Measurements from ENCODE around the gene FLNB. TPM values are rescaled to one million over a fixed set of nuclear protein-coding genes. Genes with fewer than 3 reads are reported as not detected.
A peak's percentile ranks its signal among the peaks of the same experiment; 100 is the strongest.

The FLNB gene
- total RNA-seq, 2 experiments from 2014 or later = 39.7 to 42.1 TPM

DNA sequence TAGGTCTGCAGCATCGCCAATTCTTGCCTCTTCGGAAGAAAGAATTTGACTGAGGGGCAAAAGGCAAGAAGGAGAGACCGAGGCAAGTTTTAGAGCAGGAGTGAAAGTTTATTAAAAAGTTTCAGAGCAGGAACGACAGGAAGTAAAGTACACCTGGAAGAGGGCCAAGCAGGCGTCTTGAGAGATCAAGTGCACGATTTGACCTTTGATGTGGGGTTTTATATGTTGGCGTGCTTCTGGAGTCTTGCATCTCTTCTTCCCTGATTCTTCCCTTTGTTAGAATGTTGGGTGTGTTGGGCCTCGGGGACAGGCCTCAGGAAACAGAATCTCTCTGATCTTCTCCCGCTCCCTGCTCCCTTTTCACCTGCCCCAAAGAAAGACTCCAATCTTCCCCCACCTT lies 40.6 kb upstream of the FLNB start:
- no peak overlapping the region for H3K4me3 ChIP-seq (ENCODE audit: low read length)
- CTCF ChIA-PET = no interaction called here
- ATAC-seq (ENCODE audit: poor library complexity) (no peak), DNase-seq (peak in 11 of 14 experiments; percentile 1 to 65 (median 20))
- Mint-ChIP-seq H3K27ac (no peak overlapping the region), H3K4me3 (no peak overlapping the region), H3K4me1 (ENCODE audit: low read depth) (peaks cover 24% of the 10 kb centered on the region), H3K27me3 (no peaks in the 10 kb centered on the region), H3K36me3 (ENCODE audit: low read depth) (no peaks in the 10 kb centered on the region), H3K9me3 (peaks cover 6% of the 10 kb centered on the region)
- intact Hi-C loops (cut with DNase I, micrococcal nuclease) = no loop called here
- H3K4me1 ChIP-seq (ENCODE audit: insufficient read depth, low read length) = peaks cover 21% of the 10 kb centered on the region
- TF ChIP-seq, protein P1, sequence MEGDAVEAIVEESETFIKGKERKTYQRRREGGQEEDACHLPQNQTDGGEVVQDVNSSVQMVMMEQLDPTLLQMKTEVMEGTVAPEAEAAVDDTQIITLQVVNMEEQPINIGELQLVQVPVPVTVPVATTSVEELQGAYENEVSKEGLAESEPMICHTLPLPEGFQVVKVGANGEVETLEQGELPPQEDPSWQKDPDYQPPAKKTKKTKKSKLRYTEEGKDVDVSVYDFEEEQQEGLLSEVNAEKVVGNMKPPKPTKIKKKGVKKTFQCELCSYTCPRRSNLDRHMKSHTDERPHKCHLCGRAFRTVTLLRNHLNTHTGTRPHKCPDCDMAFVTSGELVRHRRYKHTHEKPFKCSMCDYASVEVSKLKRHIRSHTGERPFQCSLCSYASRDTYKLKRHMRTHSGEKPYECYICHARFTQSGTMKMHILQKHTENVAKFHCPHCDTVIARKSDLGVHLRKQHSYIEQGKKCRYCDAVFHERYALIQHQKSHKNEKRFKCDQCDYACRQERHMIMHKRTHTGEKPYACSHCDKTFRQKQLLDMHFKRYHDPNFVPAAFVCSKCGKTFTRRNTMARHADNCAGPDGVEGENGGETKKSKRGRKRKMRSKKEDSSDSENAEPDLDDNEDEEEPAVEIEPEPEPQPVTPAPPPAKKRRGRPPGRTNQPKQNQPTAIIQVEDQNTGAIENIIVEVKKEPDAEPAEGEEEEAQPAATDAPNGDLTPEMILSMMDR (IDR thresholded peaks at IDR 0.05) = no peak
- H3K27me3 ChIP-seq (ENCODE audit: control insufficient read depth in 1 of 2, insufficient read depth in 2 of 2, low read length in 2 of 2) = no peaks in the 10 kb centered on the region
- no peak overlapping the region for H3K27ac ChIP-seq (ENCODE audit: low read depth in 1 of 2, low read length in 2 of 2)
- peaks cover 0 to 13% of the 10 kb centered on the region in 2 experiments for H3K9me3 ChIP-seq (ENCODE audit: control insufficient read depth in 1 of 2, insufficient read depth in 1 of 2, low read length in 2 of 2)
- H3K36me3 ChIP-seq (ENCODE audit: insufficient read depth, low read length) = no peaks in the 10 kb centered on the region
- POLR2A ChIA-PET = no interaction called here

DNA sequence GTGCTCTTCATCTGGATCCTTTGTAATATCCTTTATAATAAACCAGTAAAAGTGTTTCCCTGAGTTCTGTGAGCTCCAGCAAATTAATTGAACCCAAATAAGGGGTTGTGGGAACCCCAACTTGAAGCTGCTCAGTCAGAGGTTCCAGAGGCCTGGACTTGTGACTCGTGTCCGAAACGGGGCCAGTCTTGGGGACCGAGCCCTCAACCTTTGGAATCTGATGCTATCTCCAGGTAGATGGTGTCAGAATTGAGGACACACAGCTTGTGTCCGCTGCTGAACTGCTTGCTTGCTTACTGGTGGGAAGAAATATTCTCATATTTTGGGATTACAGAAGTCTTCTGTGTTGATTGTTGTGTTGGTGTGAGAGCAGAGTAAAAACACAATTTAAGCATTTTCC lies 39.7 kb upstream of the FLNB start:
- H3K27ac ChIP-seq (ENCODE audit: low read depth in 1 of 2, low read length in 2 of 2) = no peak overlapping the region
- TF ChIP-seq, protein P1 (IDR thresholded peaks at IDR 0.05) = no peak
- Mint-ChIP-seq H3K4me1 (ENCODE audit: low read depth) (peaks cover 24% of the 10 kb centered on the region), H3K27ac (no peak overlapping the region), H3K36me3 (ENCODE audit: low read depth) (no peaks in the 10 kb centered on the region), H3K27me3 (no peaks in the 10 kb centered on the region), H3K4me3 (no peak overlapping the region), H3K9me3 (peaks cover 6% of the 10 kb centered on the region)
- H3K4me1 ChIP-seq (ENCODE audit: insufficient read depth, low read length) = peaks cover 21% of the 10 kb centered on the region
- intact Hi-C loops (cut with DNase I, micrococcal nuclease) = no loop called here
- POLR2A ChIA-PET = interaction anchor here (0.6 kb wide), 1 partner anchor 103 kb away, joined by 3 read pairs; no protein-coding TSS in a partner anchor
- H3K9me3 ChIP-seq (ENCODE audit: control insufficient read depth in 1 of 2, insufficient read depth in 1 of 2, low read length in 2 of 2) = peaks cover 0 to 13% of the 10 kb centered on the region in 2 experiments
- no peak overlapping the region for H3K4me3 ChIP-seq (ENCODE audit: low read length)
- CTCF ChIA-PET = no interaction called here
- ATAC-seq (ENCODE audit: poor library complexity) (no peak), DNase-seq (no peak)
- H3K27me3 ChIP-seq (ENCODE audit: control insufficient read depth in 1 of 2, insufficient read depth in 2 of 2, low read length in 2 of 2) = no peaks in the 10 kb centered on the region
- H3K36me3 ChIP-seq (ENCODE audit: insufficient read depth, low read length) = no peaks in the 10 kb centered on the region

DNA sequence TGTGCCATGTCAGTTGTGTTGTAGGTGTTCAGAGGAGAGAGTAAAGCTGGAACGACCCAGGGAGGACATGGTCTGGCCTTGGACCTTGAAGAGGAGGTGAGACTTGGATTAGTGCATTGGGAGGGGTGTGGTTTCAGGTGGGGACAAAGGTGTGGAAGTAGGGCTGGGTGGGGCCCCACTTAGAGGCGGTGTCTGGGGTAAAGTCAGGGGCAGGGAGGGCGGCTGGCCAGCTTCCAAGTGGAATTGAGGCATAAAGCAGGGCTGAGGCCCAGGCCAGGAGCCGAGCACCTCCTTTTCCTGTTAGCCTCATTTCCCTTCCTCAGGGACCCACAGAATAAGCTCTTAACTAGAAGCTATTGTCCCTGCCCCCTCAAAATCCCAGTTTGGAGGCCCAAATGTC lies 36.2 kb upstream of the FLNB start:
- Mint-ChIP-seq H3K36me3 (ENCODE audit: low read depth) (no peaks in the 10 kb centered on the region), H3K4me3 (no peak overlapping the region), H3K4me1 (ENCODE audit: low read depth) (peaks cover 24% of the 10 kb centered on the region), H3K27me3 (no peaks in the 10 kb centered on the region), H3K9me3 (peaks cover 6% of the 10 kb centered on the region), H3K27ac (no peak overlapping the region)
- H3K36me3 ChIP-seq (ENCODE audit: insufficient read depth, low read length) = no peaks in the 10 kb centered on the region
- TF ChIP-seq, protein P1 (IDR thresholded peaks at IDR 0.05) = no peak
- DNase-seq = no peak
- CTCF ChIA-PET = no interaction called here
- H3K9me3 ChIP-seq (ENCODE audit: control insufficient read depth in 1 of 2, insufficient read depth in 1 of 2, low read length in 2 of 2) = peaks cover 0 to 8% of the 10 kb centered on the region in 2 experiments
- no peak for ATAC-seq (ENCODE audit: poor library complexity)
- H3K27me3 ChIP-seq (ENCODE audit: control insufficient read depth in 1 of 2, insufficient read depth in 2 of 2, low read length in 2 of 2) = no peaks in the 10 kb centered on the region
- intact Hi-C loops (cut with DNase I, micrococcal nuclease) = no loop called here
- no peak overlapping the region for H3K4me3 ChIP-seq (ENCODE audit: low read length)
- POLR2A ChIA-PET = no interaction called here
- H3K4me1 ChIP-seq (ENCODE audit: insufficient read depth, low read length) = peaks cover 17% of the 10 kb centered on the region
- H3K27ac ChIP-seq (ENCODE audit: low read depth in 1 of 2, low read length in 2 of 2) = no peak overlapping the region
